HepG2 (cell line): ENCODE measurements around the gene ABCG2. TPM values are rescaled to one million over a fixed set of nuclear protein-coding genes. Genes with fewer than 3 reads are reported as not detected.

Experiments used
- ATAC-seq: fragments of 200-7000 bp; cut with Tn5 transposase; 3 replicates; pipeline ENCODE4 v1.9.1; 2020; ENCODE audit warnings: mild to moderate bottlenecking, moderate library complexity
- BruUV-seq: library from RNA; stranded (reverse); fragments of 400-500 nt; replicated peaks from 2 replicates; lab custom pipeline; 2021; lab: Mats Ljungman, UMichigan
- CTCF ChIA-PET: fragments of 300-600 bp; formaldehyde crosslinking; extraction: SDS; loops from one replicate; lab custom pipeline; 2021; ENCODE audit warnings: low total read pairs, inconsistent platforms, low intra/inter-chr PET ratio; lab: Yijun Ruan, JAX
- POLR2A ChIA-PET: fragments of 350-600 bp; sonication (Branson Sonifier 250); formaldehyde crosslinking; loops from one replicate; lab custom pipeline; 2020; ENCODE audit warnings: antibody characterized with exemption, inconsistent platforms; lab: Yijun Ruan, JAX
- DNase-seq: peaks from one replicate; pipeline ENCODE4 v3.0.0-alpha.2; 2015; ENCODE audit warnings: low spot score
- FAIRE-seq: peaks from 3 replicates; lab custom pipeline; 2011; peaks lifted over from hg19 to GRCh38; lab: Jason Lieb, UNC
- H2AFZ ChIP-seq: one replicate; pipeline ENCODE4 v1.6.1; 2011; ENCODE audit warnings: low read length, inconsistent platforms
- H3K27ac ChIP-seq: fragments of 300-600 bp; 3 replicates; pipeline ENCODE4 v1.8.0; 2011; ENCODE audit warnings: mixed run types, mild to moderate bottlenecking, mixed read lengths, low read length, inconsistent platforms; ENCODE audit not compliant: insufficient read depth; ENCODE audit errors: extremely low read length
- H3K27me3 ChIP-seq, 2 experiments: fragments of 200-600 bp in 1 of 2; 2 replicates in 1 of 2; 3 replicates in 1 of 2; pipeline versions ENCODE4 v1.6.0 to v1.8.0; 2011; ENCODE audit warnings: low read length in 2 of 2, mild to moderate bottlenecking in 2 of 2, moderate library complexity in 2 of 2, inconsistent platforms in 1 of 2; ENCODE audit not compliant: insufficient read depth in 2 of 2, control insufficient read depth in 1 of 2
- H3K36me3 ChIP-seq, 2 experiments: fragments of 200-600 bp in 1 of 2; replicated peaks in 1 of 2; 2 replicates in 1 of 2; 3 replicates in 1 of 2; pipeline versions ENCODE4 v1.5.1 to v1.8.0; 2011; ENCODE audit warnings: low read length in 2 of 2, inconsistent platforms in 1 of 2; ENCODE audit not compliant: insufficient read depth in 2 of 2, control insufficient read depth in 1 of 2
- H3K4me1 ChIP-seq: 2 replicates; pipeline ENCODE4 v1.5.1; 2012; ENCODE audit warnings: low read length, inconsistent platforms; ENCODE audit not compliant: insufficient read depth
- H3K4me2 ChIP-seq: 2 replicates; pipeline ENCODE4 v1.6.0; 2011; ENCODE audit warnings: low read depth, low read length, inconsistent platforms
- H3K4me3 ChIP-seq, 3 experiments: fragments of 200-600 bp in 1 of 3; sonication (generic), shearing (Covaris generic) in 1 of 3; replicated peaks in 1 of 3; 2 replicates each; pipeline ENCODE4 v1.5.1; 2011 to 2016; ENCODE audit warnings: low read length in 3 of 3, inconsistent platforms in 2 of 3, low read depth in 2 of 3, mild to moderate bottlenecking in 2 of 3, control low read depth in 1 of 3, mixed read lengths in 1 of 3; ENCODE audit not compliant: insufficient read depth in 1 of 3
- H3K79me2 ChIP-seq: one replicate; pipeline ENCODE4 v1.6.1; 2011; ENCODE audit warnings: low read length, inconsistent platforms; ENCODE audit not compliant: insufficient read depth
- H3K9ac ChIP-seq: 2 replicates; pipeline ENCODE4 v1.6.0; 2011; ENCODE audit warnings: mild to moderate bottlenecking, low read depth, low read length, inconsistent platforms; ENCODE audit not compliant: insufficient read depth
- H3K9me3 ChIP-seq: 2 replicates; pipeline ENCODE4 v1.5.1; 2012; ENCODE audit warnings: mild to moderate bottlenecking, low read length
- H4K20me1 ChIP-seq: 2 replicates; pipeline ENCODE4 v1.6.0; 2011; ENCODE audit warnings: inconsistent platforms, mild to moderate bottlenecking, low read length, moderate library complexity; ENCODE audit not compliant: insufficient read depth
- CEBPB ChIP-seq: IDR thresholded peaks from 2 replicates; pipeline ENCODE4 v1.6.1; 2011; ENCODE audit warnings: low read depth, low read length, improper control_type of control experiment, borderline replicate concordance
- CENPBD1 ChIP-seq: sonication (generic); formaldehyde crosslinking; IDR thresholded peaks from 2 replicates; pipeline ENCODE4 v1.8.0; 2022; ENCODE audit warnings: missing genetic modification reagents, low read depth, mild to moderate bottlenecking, borderline replicate concordance
- FOSL1 ChIP-seq: sonication (generic); formaldehyde crosslinking; IDR thresholded peaks from 2 replicates; pipeline ENCODE4 v1.9.0; 2021; ENCODE audit warnings: missing genetic modification reagents, borderline replicate concordance
- GABPA ChIP-seq, 2 experiments: IDR thresholded peaks; 2 replicates each; pipeline ENCODE4 v1.6.1; 2011 to 2016; ENCODE audit warnings: low read depth in 2 of 2, low read length in 1 of 2, missing biosample characterization in 1 of 2, missing genetic modification characterization in 1 of 2
- GPN1 ChIP-seq: sonication (generic); formaldehyde crosslinking; IDR thresholded peaks from 2 replicates; pipeline ENCODE4 v1.5.1; 2020; ENCODE audit warnings: missing genetic modification reagents, borderline replicate concordance
- HHEX ChIP-seq: IDR thresholded peaks from 2 replicates; pipeline ENCODE4 v1.6.1; 2016; ENCODE audit warnings: control low read depth
- HIVEP1 ChIP-seq: sonication (generic); formaldehyde crosslinking; IDR thresholded peaks from 2 replicates; pipeline ENCODE4 v1.4.0; 2020; ENCODE audit warnings: mild to moderate bottlenecking, missing genetic modification reagents
- MYC ChIP-seq: sonication (generic); formaldehyde crosslinking; IDR thresholded peaks from 2 replicates; pipeline ENCODE4 v1.9.0; 2021; ENCODE audit warnings: missing genetic modification reagents, borderline replicate concordance
- NPAS2 ChIP-seq: sonication (generic); formaldehyde crosslinking; IDR thresholded peaks from 2 replicates; pipeline ENCODE4 v1.8.0; 2022; ENCODE audit warnings: mild to moderate bottlenecking, missing genetic modification reagents, borderline replicate concordance
- PAWR ChIP-seq: sonication (generic); formaldehyde crosslinking; IDR thresholded peaks from 2 replicates; pipeline ENCODE4 v1.4.0; 2020; ENCODE audit warnings: missing genetic modification reagents, mild to moderate bottlenecking, borderline replicate concordance
- SAP130 ChIP-seq: IDR thresholded peaks from 2 replicates; pipeline ENCODE4 v1.6.1; 2016; ENCODE audit warnings: low read depth
- SCMH1 ChIP-seq: sonication (generic); formaldehyde crosslinking; IDR thresholded peaks from 2 replicates; pipeline ENCODE4 v1.9.0; 2021; ENCODE audit warnings: missing genetic modification reagents, mild to moderate bottlenecking, borderline replicate concordance
- SOX13 ChIP-seq, 3 experiments: fragments of 450-650 bp in 1 of 3; sonication (generic) in 1 of 3; formaldehyde crosslinking in 1 of 3; IDR thresholded peaks in 2 of 3; conservative IDR thresholded peaks in 1 of 3; 2 replicates each; pipeline versions ENCODE4 v1.5.0 to v1.6.1; 2016 to 2020; ENCODE audit warnings: antibody characterized with exemption in 1 of 3, mild to moderate bottlenecking in 1 of 3, missing compliant biosample characterization in 1 of 3, missing genetic modification reagents in 1 of 3, moderate library complexity in 1 of 3
- TP53 ChIP-seq: sonication (generic); formaldehyde crosslinking; conservative IDR thresholded peaks from 2 replicates; pipeline ENCODE4 v1.4.0; 2020; ENCODE audit warnings: missing genetic modification reagents
- ZNF282 ChIP-seq: fragments of 450-650 bp; IDR thresholded peaks from 2 replicates; pipeline ENCODE4 v1.6.1; 2018; ENCODE audit not compliant: partially characterized antibody
- ZNF549 ChIP-seq: sonication (generic); formaldehyde crosslinking; IDR thresholded peaks from 2 replicates; pipeline ENCODE4 v1.5.0; 2020; ENCODE audit warnings: missing genetic modification reagents
- WGBS: methylation state at CpG from one replicate; pipeline ENCODE4 v1.1.6; 2017; ENCODE audit warnings: low lambda C conversion rate; 5-methylcytosine and 5-hydroxymethylcytosine counted together
- in situ Hi-C: cut with HindIII; loops from 2 replicates; pipeline ENCODE4 v1.10.0; 2017; ENCODE audit warnings: low pct_unique_long_range_greater_than_20kb; ENCODE audit not compliant: extremely low pct_ligation_motif_present
- intact Hi-C: fragments of 100-400 bp; cut with micrococcal nuclease; formaldehyde crosslinking; loops from one replicate; pipeline ENCODE4 v1.10.0; 2022; ENCODE audit not compliant: unreplicated experiment
- polyA plus RNA-seq, 8 experiments: library from polyadenylated mRNA; depleted of rRNA in 3 of 8; stranded (reverse) in 7 of 8; unstranded in 1 of 8; fragments of >200 nt; fragmentation: Illumina TruSeq in 4 of 8; extraction: Trizol in 4 of 8; gene quantifications; 2 replicates each; pipeline versions ENCODE4 v1.2.1 to v1.2.3, GENCODE V29; 2011 to 2016; ENCODE audit warnings: low read depth in 4 of 8, missing spikeins in 1 of 8, mixed read lengths in 1 of 8; ENCODE audit not compliant: insufficient read depth in 1 of 8
- total RNA-seq, 5 experiments: library from RNA; depleted of rRNA; stranded (reverse); fragments of >200 nt; fragmentation: Illumina TruSeq; extraction: Trizol; gene quantifications; 2 replicates each; pipeline ENCODE4 v1.2.3, GENCODE V29; 2016; ENCODE audit warnings: low read depth in 1 of 5
- TF ChIP-seq, protein P1 (sequence below): sonication (generic); formaldehyde crosslinking; conservative IDR thresholded peaks from 2 replicates; pipeline ENCODE4 v1.4.0; 2020; ENCODE audit warnings: missing genetic modification reagents

The ABCG2 gene
- total and polyA plus RNA-seq, 2 of the 13 experiments (the other 11 are each of a cell fraction or from before 2014, with no cell fraction given), result 10.0 to 15.7 TPM

- Histone ChIP-seq H3K79me2 (no peaks in the 10 kb centered on the region), H3K4me1 (peaks cover 40% of the 10 kb centered on the region), H3K4me2 (no peak overlapping the region), H3K9ac (no peak overlapping the region), H3K36me3 (no peaks in the 10 kb centered on the region), H3K27me3 (no peaks in the 10 kb centered on the region), H4K20me1 (no peaks in the 10 kb centered on the region), H3K27ac (no peak overlapping the region), H2AFZ (no peak overlapping the region), H3K9me3 (no peaks in the 10 kb centered on the region), H3K4me3 (no peak overlapping the region)
- TF ChIP-seq SCMH1 (no peak), CEBPB (peak; percentile 76; the same call in 1 of the 2 replicates)
- no peak for DNase-seq
- BruUV-seq, result no TSS peak
- 93% methylated on average over 3 of the region's 3 CpGs for WGBS
- POLR2A ChIA-PET, result no interaction called here
- CTCF ChIA-PET, result no interaction called here
- FAIRE-seq, result no peak
- in situ Hi-C loops, result no loop called here
- intact Hi-C loops, result no loop called here
- ATAC-seq, result no peak
Observed at GRCh38 chr4:88144866-88145300, 13.6 kb downstream of the ABCG2 start.

DNA sequence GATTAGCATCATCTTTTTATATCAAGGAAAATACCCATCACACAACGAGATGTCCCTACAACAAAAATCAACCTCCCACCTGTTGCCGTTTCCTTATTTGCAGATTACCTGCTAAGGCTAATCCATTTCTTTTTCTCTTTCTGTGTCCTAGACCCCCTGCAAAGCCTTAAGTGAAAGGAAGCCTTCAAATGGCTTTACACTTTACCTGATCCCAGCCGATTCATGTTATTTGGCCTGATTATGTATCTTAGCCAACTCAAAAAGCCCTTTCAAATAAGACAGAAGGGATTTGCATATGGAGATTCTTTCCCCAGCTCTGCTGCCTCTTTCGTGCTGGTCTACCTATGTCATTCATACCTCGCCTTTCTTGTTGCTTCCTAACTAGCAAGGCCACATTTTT, 14.4 kb downstream of the ABCG2 start:
- H3K4me1 ChIP-seq, result peaks cover 40% of the 10 kb centered on the region
- H2AFZ ChIP-seq, result no peak overlapping the region
- WGBS, result 94% methylated on average over 5 of the region's 5 CpGs
- no TSS peak for BruUV-seq
- H4K20me1 ChIP-seq, result no peaks in the 10 kb centered on the region
- DNase-seq (no peak), ATAC-seq (no peak), FAIRE-seq (no peak)
- ChIA-PET POLR2A (no interaction called here), CTCF (no interaction called here)
- intact Hi-C loops (no loop called here), in situ Hi-C loops (no loop called here)
- H3K79me2 ChIP-seq, result no peaks in the 10 kb centered on the region
- H3K4me3 ChIP-seq, result no peak overlapping the region
- H3K9me3 ChIP-seq, result no peaks in the 10 kb centered on the region
- H3K9ac ChIP-seq, result no peak overlapping the region
- no peaks in the 10 kb centered on the region for H3K36me3 ChIP-seq
- H3K27ac ChIP-seq, result no peak overlapping the region
- H3K4me2 ChIP-seq, result no peak overlapping the region
- no peaks in the 10 kb centered on the region for H3K27me3 ChIP-seq
- TF ChIP-seq GABPA (IDR thresholded peaks at IDR 0.05; ENCODE audit: low read depth, low read length), result no peak
- no peak for TF ChIP-seq GABPA (CRISPR knock-in tag; IDR thresholded peaks at IDR 0.05; ENCODE audit: low read depth)
- no peak for TF ChIP-seq ZNF549
- TF ChIP-seq CENPBD1, result no peak
- no peak for TF ChIP-seq PAWR (CRISPR knock-in tag)
- TF ChIP-seq SAP130 (CRISPR knock-in tag), result no peak
- no peak for TF ChIP-seq TP53 (CRISPR knock-in tag)
- TF ChIP-seq, protein P1, sequence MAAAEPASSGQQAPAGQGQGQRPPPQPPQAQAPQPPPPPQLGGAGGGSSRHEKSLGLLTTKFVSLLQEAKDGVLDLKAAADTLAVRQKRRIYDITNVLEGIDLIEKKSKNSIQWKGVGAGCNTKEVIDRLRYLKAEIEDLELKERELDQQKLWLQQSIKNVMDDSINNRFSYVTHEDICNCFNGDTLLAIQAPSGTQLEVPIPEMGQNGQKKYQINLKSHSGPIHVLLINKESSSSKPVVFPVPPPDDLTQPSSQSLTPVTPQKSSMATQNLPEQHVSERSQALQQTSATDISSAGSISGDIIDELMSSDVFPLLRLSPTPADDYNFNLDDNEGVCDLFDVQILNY (CRISPR knock-in tag), result no peak
- TF ChIP-seq ZNF282, result no peak
- no peak for TF ChIP-seq HHEX
- TF ChIP-seq NPAS2 (CRISPR knock-in tag), result no peak
- no peak for TF ChIP-seq GPN1 (CRISPR knock-in tag)
- TF ChIP-seq SOX13 (IDR thresholded peaks at IDR 0.05), result no peak
- no peak for TF ChIP-seq SOX13 (CRISPR knock-in tag; conservative IDR thresholded peaks at IDR 0.05 in 1 of 2, IDR thresholded peaks at IDR 0.05 in 1 of 2)
- no peak for TF ChIP-seq MYC (CRISPR knock-in tag)
- no peak for TF ChIP-seq HIVEP1 (CRISPR knock-in tag)
- no peak for TF ChIP-seq FOSL1 (CRISPR knock-in tag)
